Kidney glomerular epithelial cell (primary cell): ENCODE measurements around the gene POP7.
A peak's percentile ranks its signal among the peaks of the same experiment; 100 is the strongest.

Experiments
- DNase-seq: peaks from one replicate; lab custom pipeline; 2025; lab: John Stamatoyannopoulos, UW

POP7 gene

DNA sequence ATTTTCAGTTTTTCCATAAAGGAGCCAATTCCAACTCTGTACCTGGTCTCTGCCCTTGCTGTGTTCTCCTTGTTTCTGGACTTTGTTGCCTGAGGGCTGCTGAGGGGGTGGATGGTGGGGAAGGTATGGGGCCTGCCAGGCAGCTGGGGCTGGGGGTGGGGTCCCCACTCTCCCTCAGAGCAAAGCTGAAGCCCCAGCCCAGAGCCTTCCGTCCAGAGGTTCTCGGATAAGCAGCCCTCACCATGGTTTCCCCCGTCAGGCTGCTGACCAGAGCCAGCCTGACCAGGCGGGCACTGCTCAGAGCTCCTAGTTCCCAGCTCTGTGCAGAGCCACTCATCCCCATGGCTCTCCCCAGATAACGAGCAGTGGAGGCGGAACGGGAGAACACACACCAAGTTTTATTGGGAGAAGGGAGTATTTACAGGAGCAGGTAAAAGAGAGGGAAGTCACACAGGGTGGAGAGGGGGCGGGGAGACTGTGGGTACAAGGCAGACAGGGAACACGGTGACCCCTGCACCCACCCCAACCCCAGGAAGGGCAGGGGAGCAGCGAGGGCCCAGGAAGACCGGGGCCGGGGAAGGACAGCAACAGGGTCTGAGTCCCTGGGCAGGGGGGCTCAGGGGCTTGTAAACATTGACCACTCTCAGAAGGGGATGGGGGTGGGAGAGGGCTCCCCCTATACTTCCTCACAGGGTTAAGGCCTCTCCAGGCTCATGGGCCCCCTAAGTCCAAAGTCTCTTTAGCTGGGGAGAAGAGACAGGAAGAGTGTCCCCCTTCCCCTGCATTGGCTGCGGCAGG, 26.6 kb upstream of the POP7 start:
- no peak for DNase-seq

GRCh38 chr7:100679927-100680575, 25.9 kb upstream of the POP7 start:
- no peak for DNase-seq

DNA sequence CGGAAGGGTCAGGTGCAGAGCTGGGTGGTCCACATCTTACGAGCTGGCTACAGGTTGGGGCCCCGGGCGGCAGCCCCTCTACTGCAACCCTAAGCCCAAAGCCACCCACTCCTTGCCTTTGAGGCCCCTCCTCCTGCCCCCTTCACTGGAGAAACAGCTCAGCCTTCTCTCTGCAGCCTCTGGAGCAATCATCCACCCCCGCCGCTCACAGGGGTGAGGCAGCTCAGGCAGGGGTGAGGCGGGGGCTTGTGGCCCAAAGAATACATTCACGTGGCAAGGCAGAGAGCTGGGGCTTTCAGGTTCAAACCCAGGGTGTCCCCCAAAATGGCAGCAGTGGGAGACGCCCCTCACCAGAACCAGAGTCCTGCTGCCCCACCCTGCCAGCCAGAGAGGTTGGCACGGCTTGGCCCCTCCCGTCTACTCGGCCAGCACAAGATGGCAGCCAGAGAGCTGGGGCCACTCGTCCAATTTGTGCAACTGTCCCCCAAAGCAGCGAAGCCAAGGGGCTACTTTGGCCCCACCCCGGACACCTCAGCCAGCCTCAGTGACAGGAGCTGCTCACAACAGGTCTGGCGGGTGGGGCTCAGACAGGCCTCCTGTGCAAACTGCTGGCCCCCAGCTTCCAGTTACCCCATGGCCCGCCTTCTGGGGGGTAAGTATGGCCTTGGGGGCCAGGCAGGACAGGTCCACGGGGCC, 25.2 kb upstream of the POP7 start:
- no peak for DNase-seq

DNA sequence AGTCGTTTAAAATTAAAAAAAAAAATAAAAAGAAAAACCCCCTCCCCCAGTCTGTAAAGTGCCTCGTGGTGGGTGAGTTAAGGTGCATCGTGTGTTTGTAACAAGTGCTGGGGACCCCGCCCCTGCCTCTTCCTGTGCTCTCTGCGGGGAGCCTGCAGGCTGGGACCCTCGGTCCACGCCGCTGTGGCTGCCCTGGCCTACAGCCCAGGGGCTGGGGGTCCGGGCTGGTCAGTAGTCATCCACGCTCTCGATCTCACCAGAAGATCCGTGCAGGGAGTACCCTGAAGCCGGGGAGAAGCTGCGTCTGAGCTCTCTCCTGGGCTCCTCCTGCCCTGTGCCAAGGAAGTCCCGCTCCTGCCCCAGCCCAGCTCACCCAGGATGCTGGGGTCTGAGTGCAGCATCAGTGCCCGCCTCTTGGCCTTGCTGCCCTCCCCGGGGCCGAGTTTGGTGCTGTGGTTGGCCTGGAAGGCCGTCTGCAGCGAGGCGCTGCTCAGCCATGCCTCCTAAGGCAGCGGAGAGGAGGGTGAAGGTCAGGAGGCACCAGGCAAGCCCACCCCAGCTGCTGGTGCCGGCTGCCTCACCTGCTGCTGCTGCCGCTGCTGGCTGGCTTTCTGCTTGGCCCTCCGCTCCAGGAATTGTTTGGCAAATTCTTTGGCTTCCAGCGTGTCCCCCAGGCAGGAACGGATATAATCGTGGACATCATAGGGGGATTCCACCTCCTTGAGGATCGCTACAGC, 24.3 kb upstream of the POP7 start:
- DNase-seq: no peak

- no peak for DNase-seq
Measured at GRCh38 chr7:100682228-100682741, 23.6 kb upstream of the POP7 start.

DNA sequence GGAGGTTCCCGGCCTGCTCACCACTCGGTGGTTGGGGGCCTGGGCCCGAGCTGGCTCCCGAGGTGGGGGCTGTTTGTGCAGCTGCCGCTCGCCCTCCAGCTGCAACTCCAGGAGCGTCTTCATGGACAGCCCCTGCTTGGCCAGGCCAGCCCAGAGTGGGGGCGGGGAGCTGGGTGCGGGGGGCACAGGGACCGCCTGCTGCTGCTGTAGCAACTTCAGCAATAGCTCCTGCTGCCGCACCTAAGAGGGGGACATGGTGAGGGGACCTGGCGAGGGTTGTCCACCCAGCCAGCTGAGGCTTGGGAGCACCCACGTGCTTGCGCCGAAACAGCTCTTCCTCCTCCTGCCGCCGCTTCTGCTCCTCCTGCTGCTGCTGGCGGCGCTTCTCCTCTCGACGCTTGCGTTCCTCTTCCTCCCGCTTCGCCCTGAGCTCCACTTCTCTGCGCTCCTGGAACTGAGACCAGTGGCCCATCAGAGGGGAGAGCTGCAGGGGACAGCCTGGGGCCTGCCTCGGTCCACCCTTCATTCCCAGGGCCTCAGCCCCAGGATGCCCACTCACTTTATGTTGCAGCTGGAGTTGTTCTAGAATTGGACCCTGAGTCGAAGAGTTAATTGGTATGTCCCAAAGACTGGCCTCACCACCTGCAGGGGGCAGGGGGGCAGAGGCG, 22.8 kb upstream of the POP7 start:
- DNase-seq: no peak

- no peak for DNase-seq
Measured at GRCh38 chr7:100683659-100684533, 22.0 kb upstream of the POP7 start.

- DNase-seq: no peak
Measured at GRCh38 chr7:100684534-100685042, 21.3 kb upstream of the POP7 start.

- DNase-seq: no peak
Measured at GRCh38 chr7:100685049-100685605, 20.8 kb upstream of the POP7 start.

DNA sequence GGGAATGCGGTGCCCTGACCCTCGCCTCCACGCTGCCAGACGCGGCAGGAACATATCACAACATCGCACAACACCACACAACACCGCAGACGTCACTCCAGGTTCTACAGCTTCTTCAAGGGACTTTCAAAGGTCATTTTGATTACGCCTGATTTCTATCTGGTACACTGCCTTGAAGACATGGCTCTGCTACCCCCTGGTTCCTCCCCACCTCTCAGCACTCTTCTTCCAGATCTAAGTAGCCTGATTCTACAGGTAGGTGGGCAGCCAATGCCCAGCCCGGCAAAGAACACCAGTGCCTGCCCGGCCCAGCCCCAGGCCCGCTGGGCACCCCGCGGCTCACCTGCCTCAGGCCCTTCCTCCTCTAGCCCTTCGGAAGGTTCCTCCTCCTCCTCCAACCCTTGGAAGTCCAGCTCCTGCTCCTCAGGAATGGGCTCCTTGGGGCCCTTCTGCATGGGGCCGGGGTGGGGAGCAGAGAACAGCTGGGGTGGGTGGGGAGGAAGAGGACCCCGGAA, 20.2 kb upstream of the POP7 start:
- DNase-seq: no peak

DNA sequence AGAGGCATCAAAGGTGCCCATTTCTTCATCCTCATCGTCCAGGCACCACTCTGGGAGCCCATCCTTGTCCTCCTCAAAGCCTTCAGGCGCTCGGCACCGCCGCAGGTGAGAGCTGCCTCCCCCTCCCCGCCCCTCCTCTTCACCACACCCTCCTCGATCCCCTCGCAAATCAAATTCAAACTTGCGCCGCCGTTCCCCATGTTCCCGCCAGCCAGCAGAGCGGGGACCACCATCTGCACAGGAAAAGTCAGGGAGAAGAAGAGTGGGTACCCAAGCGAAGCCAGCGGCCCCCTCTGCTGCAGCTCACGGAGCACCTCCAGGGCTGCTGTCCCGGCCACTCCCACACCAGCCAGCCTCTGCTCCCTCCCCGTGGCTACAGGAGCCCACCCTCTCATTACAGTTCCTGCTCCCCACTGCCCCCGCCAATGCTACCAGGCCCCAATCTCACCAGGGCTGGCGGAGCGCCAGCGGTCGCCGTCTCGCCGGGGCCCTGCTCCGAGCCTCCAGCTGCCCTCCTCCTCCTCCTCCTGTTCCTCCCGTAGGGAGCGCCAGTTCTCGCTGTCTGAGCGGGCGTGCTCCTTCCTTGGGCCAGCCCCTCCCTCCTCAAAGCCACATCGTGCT, 19.6 kb upstream of the POP7 start:
- no peak for DNase-seq

DNA sequence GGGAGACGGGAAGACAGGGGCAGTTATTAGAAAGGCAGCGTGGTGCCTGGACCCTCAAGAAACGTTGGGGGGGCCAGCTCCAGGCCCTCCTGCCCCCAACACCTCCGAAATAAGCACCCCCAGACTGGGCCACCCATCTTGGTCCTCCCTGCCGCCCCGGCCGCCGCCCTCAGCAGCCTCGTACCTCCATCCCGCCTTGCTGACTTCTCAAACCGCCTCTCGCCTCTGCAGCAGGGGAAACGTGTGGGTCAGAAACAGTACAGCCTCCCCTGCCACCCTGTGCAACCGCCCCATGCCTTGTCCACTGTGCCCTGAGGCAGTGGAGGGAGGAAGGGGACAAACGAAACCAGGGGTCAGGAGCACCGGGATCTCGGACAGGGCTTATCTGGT, 19.1 kb upstream of the POP7 start:
- no peak for DNase-seq

GRCh38 chr7:100687261-100687660, 18.7 kb upstream of the POP7 start:
- DNase-seq: no peak

GRCh38 chr7:100687751-100688300, 18.1 kb upstream of the POP7 start:
- DNase-seq: no peak

- DNase-seq: no peak
Measured at GRCh38 chr7:100688326-100688860, 17.5 kb upstream of the POP7 start.

DNA sequence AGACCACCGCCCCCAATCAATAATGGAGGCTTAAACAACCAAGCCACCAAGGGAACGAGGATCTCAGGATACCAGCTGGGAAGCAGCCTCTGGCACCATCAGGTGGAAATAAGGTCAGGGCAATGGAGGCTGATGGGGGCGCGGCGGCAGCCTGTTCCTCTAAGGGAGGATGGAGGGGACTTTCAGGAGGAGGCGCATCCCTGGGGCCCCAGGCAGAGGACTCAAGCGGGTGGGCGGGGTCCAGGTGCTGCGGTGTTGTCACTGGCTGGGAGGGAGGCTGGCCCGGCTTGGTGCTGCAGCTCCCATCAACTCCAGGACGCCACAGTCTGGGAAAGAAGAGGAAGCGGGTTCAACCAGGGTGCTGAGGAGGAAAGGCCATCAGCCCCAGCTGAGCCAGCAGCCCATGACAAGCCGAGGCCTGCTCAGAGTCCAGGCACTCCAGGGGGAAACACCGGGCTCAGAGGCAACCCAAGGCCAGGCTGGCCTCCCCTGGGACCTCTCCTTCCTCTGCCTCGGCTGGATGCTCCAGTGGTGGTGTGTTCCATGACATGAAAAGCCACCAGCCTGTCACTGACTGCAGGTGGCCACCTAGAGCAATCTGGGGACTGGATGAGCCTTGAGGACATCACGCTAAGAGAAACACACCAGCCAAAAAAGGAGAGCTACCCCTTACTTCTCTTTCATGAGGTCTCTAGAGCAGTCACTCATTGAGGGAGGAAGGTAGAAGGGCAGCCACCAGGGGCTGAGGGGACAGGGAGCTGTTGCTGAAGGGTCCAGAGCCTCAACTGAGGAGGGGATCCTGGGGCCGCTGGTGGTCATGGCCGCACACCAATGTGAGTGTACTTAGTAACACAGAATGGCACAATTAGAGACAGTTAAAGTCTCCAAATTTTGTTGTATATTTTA, 16.4 kb upstream of the POP7 start:
- no peak for DNase-seq

- DNase-seq: peak; percentile 54
Measured at GRCh38 chr7:100691676-100692577, 14.0 kb upstream of the POP7 start.
